ENCODE measurements around the gene RPL37.

RPL37 gene

GRCh38 chr5:40834391-40834848 is 602 bp downstream of the RPL37 start:
- peak overlapping the region; percentile 64 to 68 for H3K4me3 ChIP-seq (replicated peaks in 1 of 2; ENCODE audit: low read depth in 2 of 2, low read length in 2 of 2)
- DNase-seq (ENCODE audit: low read depth in 2 of 2), result peak; percentile 42 to 47
- no peak for TF ChIP-seq CTCF (IDR thresholded peaks at IDR 0.05; ENCODE audit: low read depth, low read length)

DNA sequence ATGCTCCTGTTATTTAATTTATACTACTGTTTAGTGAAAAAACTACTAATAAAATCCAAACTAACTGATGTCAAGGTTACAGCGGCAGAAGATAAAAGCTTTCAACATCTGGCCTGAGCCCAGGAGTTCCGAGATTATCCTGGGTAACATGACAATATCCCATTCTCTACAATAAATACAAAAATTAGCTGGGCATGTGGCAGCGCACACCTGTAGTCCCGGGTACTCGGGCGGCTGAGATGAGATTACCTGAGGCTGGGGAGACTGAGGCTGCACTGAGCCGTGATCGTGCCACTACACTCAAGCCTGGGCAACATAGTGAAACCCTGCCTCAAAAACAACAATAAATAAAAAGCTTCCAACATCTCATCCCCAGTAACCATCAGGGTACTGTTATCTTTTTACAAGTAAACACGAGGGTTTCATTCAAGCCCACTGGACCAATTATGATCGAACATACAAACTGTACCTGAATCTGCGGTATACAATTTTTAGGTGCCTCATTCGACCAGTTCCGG is 1.3 kb downstream of the RPL37 start:
- DNase-seq (ENCODE audit: low read depth in 2 of 2), result no peak
- H3K4me3 ChIP-seq (replicated peaks in 1 of 2; ENCODE audit: low read depth in 2 of 2, low read length in 2 of 2), result peak overlapping the region; percentile 64 to 68
- no peak for TF ChIP-seq CTCF (IDR thresholded peaks at IDR 0.05; ENCODE audit: low read depth, low read length)

GRCh38 chr5:40832345-40832744 is 2.7 kb downstream of the RPL37 start:
- H3K4me3 ChIP-seq (replicated peaks in 1 of 2; ENCODE audit: low read depth in 2 of 2, low read length in 2 of 2), result no peak overlapping the region
- peak in 1 of 2 donors; percentile 44 for DNase-seq (ENCODE audit: low read depth in 2 of 2)
- TF ChIP-seq CTCF (IDR thresholded peaks at IDR 0.05; ENCODE audit: low read depth, low read length), result no peak

DNA sequence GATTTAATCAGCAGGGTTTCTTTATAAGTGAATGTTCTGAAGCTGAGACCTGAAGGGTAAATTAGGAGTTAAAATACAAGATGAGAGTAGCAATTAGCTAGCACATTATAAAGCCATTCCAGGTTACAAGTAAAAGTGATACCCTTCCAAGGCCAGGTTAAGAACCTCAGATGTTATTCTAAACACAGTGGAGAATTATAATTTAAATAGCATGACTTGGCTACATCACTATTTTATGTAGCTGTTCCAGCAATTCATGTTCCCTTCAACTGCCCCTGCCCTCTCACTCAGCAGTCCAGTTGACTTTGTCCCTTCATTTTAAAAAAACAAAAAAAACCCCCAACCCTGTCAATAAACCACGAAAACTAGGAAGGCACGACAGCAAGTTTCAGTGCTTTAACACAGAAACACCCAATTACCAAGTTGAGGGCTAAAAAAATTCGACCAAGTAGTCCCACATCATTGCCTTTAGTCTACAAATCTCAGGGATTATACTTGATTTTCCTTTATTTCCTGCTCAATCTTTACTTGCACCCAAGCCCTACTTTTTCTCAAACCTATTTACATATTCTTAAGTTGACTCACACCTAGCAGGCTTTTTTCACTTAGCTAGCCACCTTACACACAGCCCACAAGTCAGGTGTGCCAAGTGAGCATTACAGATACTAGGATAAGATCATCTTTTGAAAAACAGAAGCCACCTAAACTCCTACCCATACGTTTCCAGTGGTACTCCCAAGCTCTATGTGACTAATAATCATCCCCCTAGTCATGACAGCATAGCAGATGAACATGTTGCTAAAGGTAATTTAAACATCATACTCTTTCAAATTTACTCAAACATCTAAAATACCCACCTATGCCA is 3.4 kb downstream of the RPL37 start:
- no peak overlapping the region for H3K4me3 ChIP-seq (replicated peaks in 1 of 2; ENCODE audit: low read depth in 2 of 2, low read length in 2 of 2)
- no peak for DNase-seq (ENCODE audit: low read depth in 2 of 2)
- no peak for TF ChIP-seq CTCF (IDR thresholded peaks at IDR 0.05; ENCODE audit: low read depth, low read length)

- DNase-seq (ENCODE audit: low read depth in 2 of 2), result no peak
- no peak overlapping the region for H3K4me3 ChIP-seq (replicated peaks in 1 of 2; ENCODE audit: low read depth in 2 of 2, low read length in 2 of 2)
- no peak for TF ChIP-seq CTCF (IDR thresholded peaks at IDR 0.05; ENCODE audit: low read depth, low read length)
Measured at GRCh38 chr5:40829748-40830533, 5.1 kb downstream of the RPL37 start.

- no peak for DNase-seq (ENCODE audit: low read depth in 2 of 2)
- no peak for TF ChIP-seq CTCF (IDR thresholded peaks at IDR 0.05; ENCODE audit: low read depth, low read length)
- no peak overlapping the region for H3K4me3 ChIP-seq (replicated peaks in 1 of 2; ENCODE audit: low read depth in 2 of 2, low read length in 2 of 2)
Measured at GRCh38 chr5:40828690-40829661, 6.0 kb downstream of the RPL37 start.
